Measurements from ENCODE around the gene SRSF12.

GRCh38 chr6:89080281-89081128 lies 37.4 kb downstream of the SRSF12 start, which contains the start of gene PNRC1:
- no peak for TF ChIP-seq CTCF (IDR thresholded peaks at IDR 0.05; ENCODE audit: insufficient read depth, low read length, poor library complexity, severe bottlenecking)
- TF ChIP-seq EZH2phosphoT487 (conservative IDR thresholded peaks at IDR 0.05; ENCODE audit: low read length) = no peak

All from SU-DHL-6 (cell line).